PC-9 (cell line): ENCODE data around the gene RHCE. TPM values are rescaled to one million over a fixed set of nuclear protein-coding genes. Genes with fewer than 3 reads are reported as not detected.
A peak's percentile ranks its signal among the peaks of the same experiment; 100 is the strongest.
"Not testable (repeated sequence)": the region's sequence is repeated elsewhere in the genome, so short reads cannot be mapped to it uniquely, and the experiment has no call there.

ENCODE experiments used
- BruUV-seq: library from RNA; stranded (reverse); fragments of 400-500 nt; replicated peaks from 2 replicates; lab custom pipeline; 2021; lab: Mats Ljungman, UMichigan
- CTCF ChIA-PET: fragments of 300-600 bp; sonication (Branson Sonifier 250); formaldehyde crosslinking; loops from one replicate; lab custom pipeline; 2022; ENCODE audit warnings: antibody characterized with exemption; lab: Charles Lee
- POLR2A ChIA-PET: fragments of 300-600 bp; sonication (Branson Sonifier 250); formaldehyde crosslinking; loops from one replicate; lab custom pipeline; 2022; ENCODE audit warnings: antibody characterized with exemption; ENCODE audit not compliant: unreplicated experiment; lab: Charles Lee
- DNase-seq, 2 experiments: peaks; one replicate each; pipeline versions ENCODE4 v3.0.0 to v3.0.0-alpha.2; 2015 to 2022; ENCODE audit warnings: mixed read lengths in 1 of 2
- H2AFZ ChIP-seq: fragments of 200-600 bp; sonication (generic); 2 replicates; pipeline ENCODE4 v1.8.1; 2017; ENCODE audit warnings: antibody characterized with exemption
- H3F3A ChIP-seq: fragments of 200-600 bp; sonication (generic); 2 replicates; pipeline ENCODE4 v1.8.1; 2017; ENCODE audit warnings: antibody characterized with exemption, mild to moderate bottlenecking, low read depth; ENCODE audit not compliant: insufficient read depth
- H3K27ac ChIP-seq: fragments of 200-600 bp; sonication (generic); 2 replicates; pipeline ENCODE4 v1.6.1; 2016; ENCODE audit warnings: mixed run types
- H3K27me3 ChIP-seq: fragments of 200-600 bp; sonication (generic); 2 replicates; pipeline ENCODE4 v1.6.1; 2016; ENCODE audit warnings: low read depth, mixed run types; ENCODE audit not compliant: insufficient read depth
- H3K36me3 ChIP-seq: fragments of 200-600 bp; sonication (generic); 2 replicates; pipeline ENCODE4 v1.6.1; 2016; ENCODE audit warnings: low read depth, mixed run types
- H3K4me1 ChIP-seq: fragments of 200-600 bp; sonication (generic); replicated peaks from 2 replicates; pipeline ENCODE4 v1.6.1; 2016; ENCODE audit warnings: mixed run types; ENCODE audit not compliant: insufficient read depth
- H3K4me2 ChIP-seq: fragments of 200-600 bp; sonication (generic); 2 replicates; pipeline ENCODE4 v1.6.1; 2017; ENCODE audit warnings: mixed run types
- H3K4me3 ChIP-seq: fragments of 200-600 bp; sonication (generic); 2 replicates; pipeline ENCODE4 v1.6.1; 2016; ENCODE audit warnings: mixed run types
- H3K79me2 ChIP-seq: fragments of 200-600 bp; sonication (generic); 2 replicates; pipeline ENCODE4 v1.6.1; 2017; ENCODE audit warnings: low read depth, mixed run types
- H3K9me2 ChIP-seq: fragments of 200-600 bp; sonication (generic); 2 replicates; pipeline ENCODE4 v1.8.1; 2017; ENCODE audit warnings: mild to moderate bottlenecking; ENCODE audit not compliant: insufficient read depth
- H3K9me3 ChIP-seq: fragments of 200-600 bp; sonication (generic); 2 replicates; pipeline ENCODE4 v1.8.1; 2016; ENCODE audit warnings: low read depth; ENCODE audit not compliant: insufficient read depth
- H4K20me1 ChIP-seq: fragments of 200-600 bp; sonication (generic); 2 replicates; pipeline ENCODE4 v1.8.1; 2017; ENCODE audit not compliant: insufficient read depth
- CTCF ChIP-seq: fragments of 200-600 bp; sonication (generic); conservative IDR thresholded peaks from 2 replicates; pipeline ENCODE4 v1.6.1; 2017; ENCODE audit warnings: mixed run types, antibody characterized with exemption, mild to moderate bottlenecking, moderate library complexity
- intact Hi-C: fragments of 100-400 bp; cut with micrococcal nuclease; formaldehyde crosslinking; loops from one replicate; pipeline ENCODE4 v1.10.0; 2022; ENCODE audit not compliant: unreplicated experiment
- total RNA-seq: library from RNA; stranded (reverse); gene quantifications from 2 replicates; pipeline ENCODE4 v1.2.3, GENCODE V29; 2021

Gene RHCE
- total RNA-seq, 1 experiment from 2014 or later, result 0.22 TPM

GRCh38 chr1:25412872-25413623 is 7.6 kb downstream of the RHCE start:
- intact Hi-C loops, CTCF ChIA-PET: not testable (repeated sequence)

GRCh38 chr1:25409641-25410427 is 10.8 kb downstream of the RHCE start:
- H3K27ac ChIP-seq, H3K4me3 ChIP-seq, H3K79me2 ChIP-seq, POLR2A ChIA-PET, H4K20me1 ChIP-seq, DNase-seq, H2AFZ ChIP-seq, H3K9me3 ChIP-seq, H3K9me2 ChIP-seq, H3K4me1 ChIP-seq, CTCF ChIA-PET, intact Hi-C loops, H3K4me2 ChIP-seq, H3K27me3 ChIP-seq, H3K36me3 ChIP-seq, BruUV-seq, H3F3A ChIP-seq: not testable (repeated sequence)

More at GRCh38 chr1:25412872-25413623, 7.6 kb downstream of the RHCE start:
- H4K20me1 ChIP-seq, H3F3A ChIP-seq, H3K9me2 ChIP-seq, BruUV-seq, H3K27me3 ChIP-seq, POLR2A ChIA-PET, H2AFZ ChIP-seq, H3K4me3 ChIP-seq, H3K4me2 ChIP-seq, DNase-seq, H3K9me3 ChIP-seq, H3K4me1 ChIP-seq, H3K79me2 ChIP-seq, H3K36me3 ChIP-seq, H3K27ac ChIP-seq: not testable (repeated sequence)

- H4K20me1 ChIP-seq, H3K36me3 ChIP-seq, H2AFZ ChIP-seq, POLR2A ChIA-PET, H3K79me2 ChIP-seq, H3K27ac ChIP-seq, H3K4me1 ChIP-seq, H3K9me3 ChIP-seq, H3K4me3 ChIP-seq, H3K4me2 ChIP-seq, BruUV-seq, H3K27me3 ChIP-seq, intact Hi-C loops, H3F3A ChIP-seq, H3K9me2 ChIP-seq, DNase-seq: not testable (repeated sequence)
- CTCF ChIA-PET, result interaction anchor here (0.9 kb wide), 1 partner anchor 119 kb away, joined by 4 read pairs; no protein-coding TSS in a partner anchor
Measured at GRCh38 chr1:25405731-25406305, 14.8 kb downstream of the RHCE start.

GRCh38 chr1:25402947-25403803 is 17.4 kb downstream of the RHCE start:
- BruUV-seq, intact Hi-C loops, H3K4me2 ChIP-seq, CTCF ChIA-PET, POLR2A ChIA-PET, H3K36me3 ChIP-seq, H3K79me2 ChIP-seq, H3K4me1 ChIP-seq, H3F3A ChIP-seq, H3K27me3 ChIP-seq, H4K20me1 ChIP-seq, H3K9me3 ChIP-seq, H3K4me3 ChIP-seq, H2AFZ ChIP-seq, H3K27ac ChIP-seq, H3K9me2 ChIP-seq: not testable (repeated sequence)
- TF ChIP-seq CTCF, result peak; percentile 45
- DNase-seq, result peak in 1 of 2 experiments; percentile 26

GRCh38 chr1:25398079-25398478 is 22.5 kb downstream of the RHCE start:
- BruUV-seq, DNase-seq, H4K20me1 ChIP-seq, H3K9me2 ChIP-seq, H2AFZ ChIP-seq, H3K27me3 ChIP-seq, CTCF ChIA-PET, H3F3A ChIP-seq, H3K79me2 ChIP-seq, H3K4me2 ChIP-seq, H3K4me3 ChIP-seq, intact Hi-C loops, H3K4me1 ChIP-seq, H3K9me3 ChIP-seq, H3K36me3 ChIP-seq, H3K27ac ChIP-seq, POLR2A ChIA-PET: not testable (repeated sequence)

GRCh38 chr1:25397549-25397948 is 23.1 kb downstream of the RHCE start:
- H3K27me3 ChIP-seq, BruUV-seq, H3K4me3 ChIP-seq, H3K36me3 ChIP-seq, H3K79me2 ChIP-seq, H3K9me2 ChIP-seq, CTCF ChIA-PET, H4K20me1 ChIP-seq, DNase-seq, H2AFZ ChIP-seq, H3K4me1 ChIP-seq, H3K27ac ChIP-seq, POLR2A ChIA-PET, H3K9me3 ChIP-seq, intact Hi-C loops, H3K4me2 ChIP-seq, H3F3A ChIP-seq: not testable (repeated sequence)
